GM12865 (cell line): ENCODE measurements around the gene IER2.

ENCODE experiments used
- DNase-seq: peaks from one replicate; pipeline ENCODE4 v3.0.0; 2010; ENCODE audit warnings: low read depth
- H3K4me3 ChIP-seq: 2 replicates; pipeline ENCODE4 v1.5.1; 2011; ENCODE audit warnings: mild to moderate bottlenecking, low read depth, low read length, control low read depth
- CTCF ChIP-seq: IDR thresholded peaks from 2 replicates; pipeline ENCODE4 v1.5.1; 2011; ENCODE audit warnings: low read length, control low read depth, low read depth, inconsistent platforms; ENCODE audit not compliant: insufficient read depth; ENCODE audit errors: missing control alignments

Gene IER2

GRCh38 chr19:13115936-13116281, 34.3 kb upstream of the IER2 start:
- TF ChIP-seq CTCF, result no peak
- no peak for DNase-seq
- peak overlapping the region; percentile 95 for H3K4me3 ChIP-seq

GRCh38 chr19:13116282-13117175, 33.7 kb upstream of the IER2 start, which contains the start of gene TRMT1:
Gene TRMT1, minus strand, starts transcription at chr19:13116740. Its CDS starts 341 bp downstream, at chr19:13116399.
- TF ChIP-seq CTCF, result no peak
- peak within 1 kb of the TSS; percentile 95 for H3K4me3 ChIP-seq

DNA sequence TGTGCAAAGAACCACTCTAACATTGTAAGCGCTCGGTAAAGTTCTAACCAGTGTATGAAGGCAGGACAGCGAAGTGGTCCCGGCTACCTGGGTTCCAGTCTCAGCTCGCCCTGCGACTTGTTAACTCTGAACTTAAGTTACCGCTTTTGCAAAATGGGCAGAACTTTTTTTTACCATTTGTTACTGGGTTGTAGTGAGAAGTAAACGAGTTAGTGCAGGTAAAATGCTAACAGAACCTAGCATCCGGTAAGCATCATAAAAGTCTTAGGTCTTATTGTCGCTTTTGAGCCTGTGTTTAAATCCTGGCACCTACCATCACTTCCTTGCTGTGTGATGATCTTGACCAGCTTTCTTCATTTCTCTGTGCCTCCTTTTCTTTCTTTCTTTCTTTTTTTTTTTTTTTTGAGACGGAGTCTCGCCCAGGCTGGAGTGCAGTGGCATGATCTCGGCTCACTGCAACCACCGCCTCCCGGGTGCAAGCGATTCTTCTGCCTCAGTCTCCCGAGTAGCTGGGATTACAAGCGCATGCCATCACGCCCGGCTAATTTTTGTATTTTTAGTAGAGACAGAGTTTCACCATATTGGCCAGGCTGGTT, 32.9 kb upstream of the IER2 start:
- peak overlapping the region; percentile 95 for H3K4me3 ChIP-seq
- TF ChIP-seq CTCF, result no peak
- peak; percentile 34 for DNase-seq

More at GRCh38 chr19:13116282-13117175, 33.7 kb upstream of the IER2 start, which contains the start of gene TRMT1:
- peak; percentile 96 for DNase-seq

DNA sequence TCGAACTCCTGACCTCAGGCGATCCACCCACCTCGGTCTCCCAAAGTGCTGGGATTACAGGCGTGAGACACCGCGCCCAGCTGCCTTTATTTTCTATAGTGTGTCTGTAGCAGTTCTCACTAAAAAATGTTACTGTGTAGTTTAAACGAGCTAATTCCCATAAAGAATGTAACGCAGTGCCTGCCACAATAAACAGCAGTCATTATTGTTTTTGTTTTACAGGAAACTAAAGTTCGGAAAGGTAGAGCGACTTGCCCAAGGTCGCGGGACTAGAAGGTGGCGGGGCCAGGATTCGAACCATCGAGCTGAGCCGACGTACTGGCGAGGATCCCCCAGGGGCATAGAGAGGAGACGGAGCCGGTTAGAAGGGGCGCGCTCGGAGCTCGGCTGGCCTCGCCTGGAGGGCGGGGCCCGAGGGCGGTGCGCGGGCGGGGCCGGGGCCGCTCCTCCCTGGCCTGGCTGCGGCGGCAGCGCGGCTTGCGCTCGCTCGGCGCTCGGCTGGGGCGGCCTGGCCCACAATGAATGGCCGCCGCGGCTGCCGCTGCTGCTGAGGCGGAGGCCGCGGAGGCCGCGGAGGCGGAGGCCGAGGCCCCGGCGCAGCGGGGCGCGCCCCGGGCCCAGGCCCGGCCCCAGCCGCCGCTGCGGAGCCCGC, 32.3 kb upstream of the IER2 start, which contains the start of gene NACC1:
Gene NACC1 (plus strand): TSS at position 493 of the 652 bp plus-strand sequence. CDS start 16,944 bp downstream, outside the sequence.
- no peak for TF ChIP-seq CTCF
- H3K4me3 ChIP-seq, result peak within 1 kb of the TSS; percentile 95
- peak; percentile 94 for DNase-seq

GRCh38 chr19:13118424-13119193, 31.6 kb upstream of the IER2 start:
- peak overlapping the region; percentile 92 for H3K4me3 ChIP-seq
- DNase-seq, result peak; percentile 78
- TF ChIP-seq CTCF, result no peak

DNA sequence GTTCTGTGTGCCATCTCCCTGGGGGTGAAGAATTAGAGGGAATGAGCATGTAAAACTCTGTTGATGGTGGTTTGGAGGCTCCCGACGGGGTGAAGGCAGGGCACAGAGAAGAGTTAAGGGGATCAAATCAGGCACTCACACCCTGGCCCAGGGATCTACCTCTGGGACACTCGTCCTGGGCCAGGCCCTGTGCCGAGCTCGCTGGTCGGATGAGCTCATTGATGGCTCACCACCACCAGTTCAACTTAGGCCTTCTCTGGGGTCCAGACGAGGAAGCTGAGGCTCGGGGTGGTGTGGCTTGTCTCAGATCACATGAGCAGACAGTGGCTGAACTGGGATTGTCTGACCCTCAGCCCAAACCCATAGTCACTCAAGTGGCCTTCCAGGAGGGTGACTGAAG, 30.6 kb upstream of the IER2 start:
- no peak for DNase-seq
- H3K4me3 ChIP-seq, result peak overlapping the region; percentile 92
- TF ChIP-seq CTCF, result no peak
